ENCODE data around the gene ARHGEF12. TPM values are rescaled to one million over a fixed set of nuclear protein-coding genes. Genes with fewer than 3 reads are reported as not detected.

ARHGEF12 gene
- total RNA-seq, 3 donors from 2014 or later = 88.2 to 119 (median 114) TPM

- no peak for ATAC-seq
- Histone ChIP-seq H3K9me3 (no peaks in the 10 kb centered on the region), H3K4me1 (ENCODE audit: low read depth) (no peaks in the 10 kb centered on the region), H3K4me3 (no peak overlapping the region), H3K36me3 (ENCODE audit: low read depth) (no peaks in the 10 kb centered on the region)
- DNase-seq = no peak
- intact Hi-C loops (cut with DNase I, micrococcal nuclease) = no loop called here
- TF ChIP-seq CTCF (IDR thresholded peaks at IDR 0.05) = no peak
These were observed 196.6 kb downstream of the ARHGEF12 start for GRCh38 chr11:120532832-120533196.

- Histone ChIP-seq H3K9me3 (no peaks in the 10 kb centered on the region), H3K4me3 (no peak overlapping the region), H3K36me3 (ENCODE audit: low read depth) (no peaks in the 10 kb centered on the region), H3K4me1 (ENCODE audit: low read depth) (no peaks in the 10 kb centered on the region)
- intact Hi-C loops (cut with DNase I, micrococcal nuclease) = no loop called here
- TF ChIP-seq CTCF (IDR thresholded peaks at IDR 0.05) = no peak
- ATAC-seq (no peak), DNase-seq (no peak)
These were observed 200.0 kb downstream of the ARHGEF12 start for GRCh38 chr11:120536091-120536796.

GRCh38 chr11:120536797-120537169, 200.6 kb downstream of the ARHGEF12 start:
- no peaks in the 10 kb centered on the region for H3K4me1 ChIP-seq (ENCODE audit: low read depth)
- no peak for TF ChIP-seq CTCF (IDR thresholded peaks at IDR 0.05)
- DNase-seq (no peak), ATAC-seq (no peak)
- H3K36me3 ChIP-seq (ENCODE audit: low read depth) = no peaks in the 10 kb centered on the region
- H3K4me3 ChIP-seq = no peak overlapping the region
- intact Hi-C loops (cut with DNase I, micrococcal nuclease) = no loop called here
- H3K9me3 ChIP-seq = peaks cover 3% of the 10 kb centered on the region

GRCh38 chr11:120537996-120538395, 201.8 kb downstream of the ARHGEF12 start:
- ATAC-seq = no peak
- H3K36me3 ChIP-seq (ENCODE audit: low read depth) = no peaks in the 10 kb centered on the region
- intact Hi-C loops (cut with DNase I, micrococcal nuclease) = no loop called here
- H3K4me3 ChIP-seq = no peak overlapping the region
- peaks cover 6% of the 10 kb centered on the region for H3K9me3 ChIP-seq
- no peak for DNase-seq
- no peak for TF ChIP-seq CTCF (IDR thresholded peaks at IDR 0.05)
- H3K4me1 ChIP-seq (ENCODE audit: low read depth) = no peaks in the 10 kb centered on the region

GRCh38 chr11:120538707-120539106, 202.5 kb downstream of the ARHGEF12 start:
- Histone ChIP-seq H3K4me1 (ENCODE audit: low read depth) (no peaks in the 10 kb centered on the region), H3K36me3 (ENCODE audit: low read depth) (no peaks in the 10 kb centered on the region), H3K9me3 (peaks cover 6% of the 10 kb centered on the region), H3K4me3 (no peak overlapping the region)
- no peak for ATAC-seq
- DNase-seq = no peak
- no peak for TF ChIP-seq CTCF (IDR thresholded peaks at IDR 0.05)
- intact Hi-C loops (cut with DNase I, micrococcal nuclease) = no loop called here

Other genes starting within 250 kb of the ARHGEF12 start
- 1 to 10 TPM; 4.0 to 6.3 (median 5.4) TPM for gene TRIM29, start 198.3 kb upstream of the ARHGEF12 start, total RNA-seq
- 100 to 1,000 TPM in 2 of 3 donors, 10 to 100 TPM in 1; 96.4 to 217 (median 133) TPM for gene OAF, start 125.4 kb upstream of the ARHGEF12 start, total RNA-seq
- gene POU2F3, start 96.3 kb upstream of the ARHGEF12 start, total RNA-seq = 1 to 10 TPM; 1.1 to 3.0 (median 2.2) TPM
- 1 to 10 TPM in 1 of 3 donors, under 1 TPM in 2; 0.46 to 3.8 (median 0.51) TPM for gene TLCD5, start 11.1 kb upstream of the ARHGEF12 start, total RNA-seq
- under 1 TPM in 2 of 3 donors, not detected in 1; 0.36 to 0.51 TPM for gene GRIK4, start 175.3 kb downstream of the ARHGEF12 start, total RNA-seq

Measured in mucosa of descending colon (tissue), 3 donors.